HCT116 (cell line): ENCODE data around the gene BCL11A.

Experiments used
- CEBPB ChIP-seq: IDR thresholded peaks from 2 replicates; pipeline ENCODE4 v1.6.1; 2012; ENCODE audit warnings: low read depth
- POLR2AphosphoS5 ChIP-seq: IDR thresholded peaks from 2 replicates; pipeline ENCODE4 v1.6.1; 2011; ENCODE audit warnings: mild to moderate bottlenecking, low read depth, low read length, moderate library complexity
- ZNF274 ChIP-seq: fragments of 200-500 bp; sonication (Bioruptor generic); IDR thresholded peaks from 2 replicates; pipeline ENCODE4 v1.6.1; 2014; ENCODE audit warnings: mild to moderate bottlenecking, low read depth, low read length, inconsistent platforms
- TF ChIP-seq, protein P1 (sequence below), 3 experiments: fragments of 200-600 bp in 1 of 3; sonication (generic) in 1 of 3; IDR thresholded peaks in 2 of 3; conservative IDR thresholded peaks in 1 of 3; 2 replicates each; pipeline ENCODE4 v1.5.1; 2012 to 2017; ENCODE audit warnings: low read depth in 2 of 3, low read length in 2 of 3, antibody characterized with exemption in 1 of 3, borderline replicate concordance in 1 of 3, control low read depth in 1 of 3, mild to moderate bottlenecking in 1 of 3, mixed read lengths in 1 of 3, mixed run types in 1 of 3, moderate library complexity in 1 of 3; ENCODE audit not compliant: insufficient read depth in 1 of 3
- TF ChIP-seq, protein P2 (sequence below): IDR thresholded peaks from 2 replicates; pipeline ENCODE4 v1.6.1; 2012
- TF ChIP-seq, protein P3 (sequence below): IDR thresholded peaks from 2 replicates; pipeline ENCODE4 v1.6.1; 2012

DNA sequence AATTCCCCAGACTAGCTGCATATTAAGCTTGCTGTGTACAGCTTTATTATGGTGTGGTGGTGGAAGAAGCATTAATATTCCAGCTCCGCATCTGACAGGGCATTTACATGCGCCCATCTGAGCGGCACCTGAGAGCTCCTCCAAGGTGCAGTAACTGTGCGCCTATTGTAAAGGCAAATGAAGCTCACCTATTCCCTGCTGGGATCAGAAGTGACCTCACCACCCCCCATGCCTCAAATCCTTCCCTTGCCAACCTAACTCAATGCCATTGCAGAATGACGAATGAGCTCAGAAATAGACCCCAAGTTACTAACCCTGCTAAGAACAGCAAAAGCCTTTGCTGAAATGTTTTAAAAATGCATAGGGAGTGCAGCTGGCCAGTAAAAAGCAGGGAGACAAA is 14.3 kb downstream of the BCL11A start:
- TF ChIP-seq, protein P1, sequence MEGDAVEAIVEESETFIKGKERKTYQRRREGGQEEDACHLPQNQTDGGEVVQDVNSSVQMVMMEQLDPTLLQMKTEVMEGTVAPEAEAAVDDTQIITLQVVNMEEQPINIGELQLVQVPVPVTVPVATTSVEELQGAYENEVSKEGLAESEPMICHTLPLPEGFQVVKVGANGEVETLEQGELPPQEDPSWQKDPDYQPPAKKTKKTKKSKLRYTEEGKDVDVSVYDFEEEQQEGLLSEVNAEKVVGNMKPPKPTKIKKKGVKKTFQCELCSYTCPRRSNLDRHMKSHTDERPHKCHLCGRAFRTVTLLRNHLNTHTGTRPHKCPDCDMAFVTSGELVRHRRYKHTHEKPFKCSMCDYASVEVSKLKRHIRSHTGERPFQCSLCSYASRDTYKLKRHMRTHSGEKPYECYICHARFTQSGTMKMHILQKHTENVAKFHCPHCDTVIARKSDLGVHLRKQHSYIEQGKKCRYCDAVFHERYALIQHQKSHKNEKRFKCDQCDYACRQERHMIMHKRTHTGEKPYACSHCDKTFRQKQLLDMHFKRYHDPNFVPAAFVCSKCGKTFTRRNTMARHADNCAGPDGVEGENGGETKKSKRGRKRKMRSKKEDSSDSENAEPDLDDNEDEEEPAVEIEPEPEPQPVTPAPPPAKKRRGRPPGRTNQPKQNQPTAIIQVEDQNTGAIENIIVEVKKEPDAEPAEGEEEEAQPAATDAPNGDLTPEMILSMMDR (IDR thresholded peaks at IDR 0.05 in 2 of 3, conservative IDR thresholded peaks at IDR 0.05 in 1 of 3; ENCODE audit: borderline replicate concordance in 1 of 3, insufficient read depth in 1 of 3, low read depth in 2 of 3, low read length in 2 of 3) = no peak
- TF ChIP-seq, protein P2, sequence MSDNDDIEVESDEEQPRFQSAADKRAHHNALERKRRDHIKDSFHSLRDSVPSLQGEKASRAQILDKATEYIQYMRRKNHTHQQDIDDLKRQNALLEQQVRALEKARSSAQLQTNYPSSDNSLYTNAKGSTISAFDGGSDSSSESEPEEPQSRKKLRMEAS = no peak
- TF ChIP-seq POLR2AphosphoS5 (no peak), ZNF274 (no peak), CEBPB (no peak)
- TF ChIP-seq, protein P3, sequence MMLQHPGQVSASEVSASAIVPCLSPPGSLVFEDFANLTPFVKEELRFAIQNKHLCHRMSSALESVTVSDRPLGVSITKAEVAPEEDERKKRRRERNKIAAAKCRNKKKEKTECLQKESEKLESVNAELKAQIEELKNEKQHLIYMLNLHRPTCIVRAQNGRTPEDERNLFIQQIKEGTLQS = no peak
